ENCODE results near the gene EDA.

DNA sequence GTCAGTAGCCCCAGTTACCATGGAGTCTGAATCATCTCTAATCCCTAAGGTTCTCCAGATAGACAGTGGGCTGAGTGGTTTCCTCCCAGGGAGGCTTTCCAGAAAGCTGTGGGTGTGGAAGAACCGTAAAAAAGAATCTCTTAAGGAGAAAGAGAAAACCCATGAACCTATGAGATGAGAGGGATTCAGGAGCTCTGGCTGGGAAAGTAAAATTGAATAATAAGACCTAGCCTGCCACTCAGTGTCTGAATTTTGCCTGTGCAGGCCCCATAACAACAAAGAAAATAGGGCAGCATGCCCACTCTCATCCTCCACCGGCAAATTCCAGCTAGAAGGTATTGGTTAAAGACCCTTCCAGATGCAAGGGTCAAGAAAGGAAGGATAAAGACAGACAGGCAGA is 416.9 kb downstream of the EDA start:
- TF ChIP-seq, protein P1, sequence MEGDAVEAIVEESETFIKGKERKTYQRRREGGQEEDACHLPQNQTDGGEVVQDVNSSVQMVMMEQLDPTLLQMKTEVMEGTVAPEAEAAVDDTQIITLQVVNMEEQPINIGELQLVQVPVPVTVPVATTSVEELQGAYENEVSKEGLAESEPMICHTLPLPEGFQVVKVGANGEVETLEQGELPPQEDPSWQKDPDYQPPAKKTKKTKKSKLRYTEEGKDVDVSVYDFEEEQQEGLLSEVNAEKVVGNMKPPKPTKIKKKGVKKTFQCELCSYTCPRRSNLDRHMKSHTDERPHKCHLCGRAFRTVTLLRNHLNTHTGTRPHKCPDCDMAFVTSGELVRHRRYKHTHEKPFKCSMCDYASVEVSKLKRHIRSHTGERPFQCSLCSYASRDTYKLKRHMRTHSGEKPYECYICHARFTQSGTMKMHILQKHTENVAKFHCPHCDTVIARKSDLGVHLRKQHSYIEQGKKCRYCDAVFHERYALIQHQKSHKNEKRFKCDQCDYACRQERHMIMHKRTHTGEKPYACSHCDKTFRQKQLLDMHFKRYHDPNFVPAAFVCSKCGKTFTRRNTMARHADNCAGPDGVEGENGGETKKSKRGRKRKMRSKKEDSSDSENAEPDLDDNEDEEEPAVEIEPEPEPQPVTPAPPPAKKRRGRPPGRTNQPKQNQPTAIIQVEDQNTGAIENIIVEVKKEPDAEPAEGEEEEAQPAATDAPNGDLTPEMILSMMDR (IDR thresholded peaks at IDR 0.05; ENCODE audit: low read depth, low read length, poor library complexity, severe bottlenecking): no peak
- no peak for TF ChIP-seq EZH2phosphoT487 (IDR thresholded peaks at IDR 0.05; ENCODE audit: borderline replicate concordance, low read length)

All from DOHH2 (cell line).